Erythroblast (primary cell): ENCODE measurements around the gene SYNJ2.

ENCODE experiments used
- GATA1 ChIP-seq: IDR thresholded peaks from 2 replicates; pipeline ENCODE4 v1.6.1; 2011; ENCODE audit warnings: low read depth, mild to moderate bottlenecking, control low read depth, low read length, moderate library complexity
- POLR2A ChIP-seq: IDR thresholded peaks from 2 replicates; pipeline ENCODE4 v1.6.1; 2011; ENCODE audit warnings: mild to moderate bottlenecking, low read length

DNA sequence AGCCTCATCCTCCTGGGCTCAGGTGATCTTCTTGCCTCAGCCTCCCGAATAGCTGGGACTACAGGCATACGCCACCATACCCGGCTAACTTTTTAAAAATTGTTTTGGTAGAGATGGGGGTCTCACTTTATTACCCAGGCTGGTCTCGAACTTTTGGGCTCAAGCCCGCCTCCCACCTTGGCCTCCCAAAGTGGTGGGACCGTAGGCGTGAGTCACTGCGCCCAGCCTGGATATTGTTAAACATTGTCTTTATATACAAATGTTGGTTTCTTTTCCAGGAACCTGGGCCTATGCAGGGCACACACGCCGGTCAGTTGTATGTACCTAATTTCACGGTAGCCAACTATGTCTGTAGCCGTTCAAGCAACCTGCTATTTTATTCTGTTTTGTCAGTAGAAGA, 60.1 kb downstream of the SYNJ2 start:
- TF ChIP-seq POLR2A (no peak), GATA1 (no peak)
